Natural killer cell (primary cell): ENCODE data around the gene SLC5A10. TPM values are rescaled to one million over a fixed set of nuclear protein-coding genes. Genes with fewer than 3 reads are reported as not detected.

Experiments used
- ATAC-seq, 3 donors: fragments of 150-1000 bp in 2 of 3; fragments of 200-7000 bp in 1 of 3; cut with Tn5 transposase; 1 replicate in 1 of 3; 2 replicates in 2 of 3; pipeline ENCODE4 v1.10.0; 2021; ENCODE audit warnings: mild to moderate bottlenecking in 2 of 3, moderate library complexity in 2 of 3
- DNase-seq, 2 donors: peaks; one replicate each; pipeline versions ENCODE4 v3.0.0 to v3.0.0-alpha.2; 2013 to 2021; ENCODE audit warnings: mixed read lengths in 1 of 2
- H3K27ac ChIP-seq: one replicate; pipeline ENCODE4 v1.5.1; 2013; ENCODE audit warnings: mild to moderate bottlenecking, low read length
- H3K27me3 ChIP-seq: one replicate; pipeline ENCODE4 v1.6.1; 2013; ENCODE audit warnings: low read length; ENCODE audit not compliant: control insufficient read depth, insufficient read depth
- H3K36me3 ChIP-seq: one replicate; pipeline ENCODE4 v1.6.1; 2013; ENCODE audit warnings: low read length; ENCODE audit not compliant: control insufficient read depth, insufficient read depth
- H3K4me1 ChIP-seq: one replicate; pipeline ENCODE4 v1.6.1; 2013; ENCODE audit warnings: low read length; ENCODE audit not compliant: control insufficient read depth, insufficient read depth
- H3K4me3 ChIP-seq: one replicate; pipeline ENCODE4 v1.5.1; 2013; ENCODE audit warnings: low read length
- H3K9me3 ChIP-seq: one replicate; pipeline ENCODE4 v1.6.1; 2013; ENCODE audit warnings: low read length; ENCODE audit not compliant: control insufficient read depth, insufficient read depth
- H3K27ac Mint-ChIP-seq, 2 donors: one replicate each; pipeline ENCODE4 v1.8.0; 2022; ENCODE audit warnings: mild to moderate bottlenecking in 2 of 2, mixed read lengths in 2 of 2, moderate library complexity in 1 of 2
- H3K27me3 Mint-ChIP-seq, 2 donors: one replicate each; pipeline ENCODE4 v1.8.0; 2022; ENCODE audit warnings: low read depth in 2 of 2, mixed read lengths in 2 of 2
- H3K36me3 Mint-ChIP-seq: one replicate; pipeline ENCODE4 v1.8.0; 2022; ENCODE audit warnings: mixed read lengths
- H3K4me1 Mint-ChIP-seq, 2 donors: one replicate each; pipeline ENCODE4 v1.8.0; 2022; ENCODE audit warnings: mixed read lengths in 2 of 2
- H3K4me3 Mint-ChIP-seq: one replicate; pipeline ENCODE4 v1.8.0; 2022; ENCODE audit warnings: mild to moderate bottlenecking, moderate library complexity, mixed read lengths
- H3K9me3 Mint-ChIP-seq, 2 donors: one replicate each; pipeline ENCODE4 v1.8.0; 2022; ENCODE audit warnings: mixed read lengths in 2 of 2
- CTCF ChIP-seq: fragments of 200-600 bp; IDR thresholded peaks from one replicate; pipeline ENCODE4 v1.8.0; 2022; ENCODE audit warnings: antibody characterized with exemption
- WGBS: methylation state at CpG from one replicate; pipeline ENCODE4 v1.1.7; 2013; ENCODE audit warnings: missing lambda C conversion rate; ENCODE audit not compliant: insufficient coverage; 5-methylcytosine and 5-hydroxymethylcytosine counted together
- intact Hi-C: fragments of 100-400 bp; cut with micrococcal nuclease; formaldehyde crosslinking; loops from one replicate; pipeline ENCODE4 v1.14.2; 2022
- total RNA-seq, 4 donors: library from RNA; stranded (reverse); fragments of 120-200 nt in 1 of 4; gene quantifications; one replicate each; pipeline versions ENCODE4 v1.2.3 to v1.2.4, GENCODE V29; 2013 to 2022

SLC5A10 gene
- total RNA-seq, 3 donors from 2014 or later (not counting 1 experiment from before 2014, with no cell fraction given) = 0.28 TPM; not detected in 2

- 89% methylated on average over 9 of the region's 9 CpGs for WGBS
- Mint-ChIP-seq H3K27ac (no peak overlapping the region), H3K4me3 (no peak overlapping the region), H3K4me1 (peaks cover 15 to 22% of the 10 kb centered on the region in 2 donors), H3K36me3 (no peaks in the 10 kb centered on the region), H3K9me3 (no peaks in the 10 kb centered on the region), H3K27me3 (peaks cover 0 to 3% of the 10 kb centered on the region in 2 donors)
- no peak for TF ChIP-seq CTCF
- Histone ChIP-seq H3K4me1 (peaks cover 49% of the 10 kb centered on the region), H3K9me3 (no peaks in the 10 kb centered on the region), H3K36me3 (no peaks in the 10 kb centered on the region), H3K27me3 (no peaks in the 10 kb centered on the region), H3K4me3 (no peak overlapping the region), H3K27ac (no peak overlapping the region)
- ATAC-seq (no peak), DNase-seq (no peak)
- intact Hi-C loops = no loop called here
Measured at GRCh38 chr17:18988546-18989173, 36.7 kb downstream of the SLC5A10 start.

- no peak overlapping the region for H3K4me3 ChIP-seq
- H3K9me3 ChIP-seq = no peaks in the 10 kb centered on the region
- H3K27ac Mint-ChIP-seq = no peak overlapping the region
- no peak for TF ChIP-seq CTCF
- H3K9me3 Mint-ChIP-seq = peaks cover 0 to 4% of the 10 kb centered on the region in 2 donors
- no peaks in the 10 kb centered on the region for H3K36me3 ChIP-seq
- H3K27ac ChIP-seq = no peak overlapping the region
- peaks cover 21 to 29% of the 10 kb centered on the region in 2 donors for H3K4me1 Mint-ChIP-seq
- H3K4me1 ChIP-seq = peaks cover 57% of the 10 kb centered on the region
- intact Hi-C loops = no loop called here
- no peak overlapping the region for H3K4me3 Mint-ChIP-seq
- H3K27me3 Mint-ChIP-seq = peaks cover 0 to 5% of the 10 kb centered on the region in 2 donors
- 96% methylated on average over 6 of the region's 6 CpGs for WGBS
- H3K27me3 ChIP-seq = no peaks in the 10 kb centered on the region
- ATAC-seq (no peak), DNase-seq (no peak)
- H3K36me3 Mint-ChIP-seq = no peaks in the 10 kb centered on the region
Measured at GRCh38 chr17:18990331-18990730, 38.4 kb downstream of the SLC5A10 start.

GRCh38 chr17:18991531-18992315, 39.8 kb downstream of the SLC5A10 start:
- no peak for TF ChIP-seq CTCF
- no peaks in the 10 kb centered on the region for H3K27me3 ChIP-seq
- DNase-seq (no peak), ATAC-seq (no peak)
- peaks cover 0 to 5% of the 10 kb centered on the region in 2 donors for H3K27me3 Mint-ChIP-seq
- no peak overlapping the region for H3K4me3 ChIP-seq
- peaks cover 0 to 4% of the 10 kb centered on the region in 2 donors for H3K9me3 Mint-ChIP-seq
- H3K4me1 ChIP-seq = peaks cover 48% of the 10 kb centered on the region
- H3K27ac Mint-ChIP-seq = no peak overlapping the region
- no peaks in the 10 kb centered on the region for H3K9me3 ChIP-seq
- H3K36me3 ChIP-seq = no peaks in the 10 kb centered on the region
- H3K36me3 Mint-ChIP-seq = no peaks in the 10 kb centered on the region
- peaks cover 21 to 29% of the 10 kb centered on the region in 2 donors for H3K4me1 Mint-ChIP-seq
- intact Hi-C loops = no loop called here
- WGBS = 95% methylated on average over 20 of the region's 20 CpGs
- H3K4me3 Mint-ChIP-seq = no peak overlapping the region
- no peak overlapping the region for H3K27ac ChIP-seq
